GM19099 (cell line): ENCODE data around the gene SEMA4A.

Experiments used
- POLR2A ChIP-seq: IDR thresholded peaks from 3 replicates; pipeline ENCODE4 v1.6.1; 2011; ENCODE audit warnings: low read depth; ENCODE audit not compliant: insufficient read length; ENCODE audit errors: extremely low read depth

SEMA4A gene

DNA sequence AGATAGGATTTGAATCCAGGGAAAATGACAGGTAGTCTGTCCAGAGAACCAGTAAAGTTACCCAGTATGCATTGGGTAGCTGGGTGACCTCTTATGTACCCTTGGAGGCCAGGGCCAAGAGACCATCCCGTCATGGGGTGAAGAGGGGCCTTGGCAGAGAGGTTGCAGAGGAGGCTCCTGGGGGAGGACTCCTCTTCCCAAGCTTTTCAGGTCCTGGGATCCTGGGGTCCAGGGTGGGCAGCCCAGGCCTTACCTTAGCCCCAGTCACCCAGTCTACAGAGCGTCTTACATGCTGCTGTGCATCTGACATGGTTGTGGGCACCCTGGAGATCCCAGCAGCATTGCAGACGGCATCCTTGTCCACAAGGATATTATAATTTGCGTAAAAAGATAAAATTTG is 73.4 kb downstream of the SEMA4A start:
- no peak for TF ChIP-seq POLR2A
